GM18870 (cell line): Measurements from ENCODE around the gene CBX4.
"Not testable (repeated sequence)": the region's sequence is repeated elsewhere in the genome, so short reads cannot be mapped to it uniquely, and the experiment has no call there.

ENCODE experiments used
- ATAC-seq: cut with Tn5 transposase; IDR thresholded peaks from one replicate; pipeline ENCODE4 v1.9.1; 2021; ENCODE audit warnings: moderate library complexity; ENCODE audit not compliant: unreplicated experiment

Gene CBX4

DNA sequence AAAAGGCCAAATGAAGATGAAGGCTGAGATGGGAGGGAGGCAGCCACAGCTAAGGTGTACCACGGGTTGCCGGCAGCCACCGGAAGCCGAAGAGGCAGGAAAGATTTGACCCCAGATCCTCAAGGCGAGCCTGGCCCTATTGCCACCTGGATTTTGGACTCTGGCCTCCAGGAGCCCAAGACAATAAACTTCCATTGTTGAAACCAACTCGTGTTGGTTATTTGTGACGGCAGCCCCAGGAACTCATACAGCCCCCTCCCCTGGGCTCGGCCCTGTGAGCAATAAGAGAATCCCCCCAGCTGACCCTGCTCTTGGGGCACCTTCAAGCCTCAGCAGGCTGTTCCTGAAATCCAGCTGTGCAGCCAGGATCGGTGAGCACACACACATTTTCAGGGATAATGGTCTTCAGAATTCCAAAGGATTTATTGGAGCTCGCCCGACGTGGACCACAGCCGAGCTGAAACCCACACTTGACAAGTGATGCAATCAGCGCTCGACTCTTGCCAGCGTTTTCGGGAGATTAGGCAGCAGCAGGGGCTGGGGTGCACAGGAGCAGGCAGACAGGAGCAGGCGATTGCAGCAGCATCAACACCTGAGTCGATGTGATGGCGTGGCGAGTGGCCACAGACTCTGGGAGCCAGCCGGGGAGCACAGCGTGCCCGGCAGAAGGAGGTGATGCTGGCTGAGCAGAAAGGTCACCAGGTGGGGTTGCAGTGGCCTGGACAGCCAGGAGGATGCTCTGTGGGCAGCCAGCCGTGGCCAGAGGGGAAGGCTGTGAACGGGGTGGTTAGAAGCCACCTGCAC is 22.4 kb upstream of the CBX4 start:
- ATAC-seq = no peak

DNA sequence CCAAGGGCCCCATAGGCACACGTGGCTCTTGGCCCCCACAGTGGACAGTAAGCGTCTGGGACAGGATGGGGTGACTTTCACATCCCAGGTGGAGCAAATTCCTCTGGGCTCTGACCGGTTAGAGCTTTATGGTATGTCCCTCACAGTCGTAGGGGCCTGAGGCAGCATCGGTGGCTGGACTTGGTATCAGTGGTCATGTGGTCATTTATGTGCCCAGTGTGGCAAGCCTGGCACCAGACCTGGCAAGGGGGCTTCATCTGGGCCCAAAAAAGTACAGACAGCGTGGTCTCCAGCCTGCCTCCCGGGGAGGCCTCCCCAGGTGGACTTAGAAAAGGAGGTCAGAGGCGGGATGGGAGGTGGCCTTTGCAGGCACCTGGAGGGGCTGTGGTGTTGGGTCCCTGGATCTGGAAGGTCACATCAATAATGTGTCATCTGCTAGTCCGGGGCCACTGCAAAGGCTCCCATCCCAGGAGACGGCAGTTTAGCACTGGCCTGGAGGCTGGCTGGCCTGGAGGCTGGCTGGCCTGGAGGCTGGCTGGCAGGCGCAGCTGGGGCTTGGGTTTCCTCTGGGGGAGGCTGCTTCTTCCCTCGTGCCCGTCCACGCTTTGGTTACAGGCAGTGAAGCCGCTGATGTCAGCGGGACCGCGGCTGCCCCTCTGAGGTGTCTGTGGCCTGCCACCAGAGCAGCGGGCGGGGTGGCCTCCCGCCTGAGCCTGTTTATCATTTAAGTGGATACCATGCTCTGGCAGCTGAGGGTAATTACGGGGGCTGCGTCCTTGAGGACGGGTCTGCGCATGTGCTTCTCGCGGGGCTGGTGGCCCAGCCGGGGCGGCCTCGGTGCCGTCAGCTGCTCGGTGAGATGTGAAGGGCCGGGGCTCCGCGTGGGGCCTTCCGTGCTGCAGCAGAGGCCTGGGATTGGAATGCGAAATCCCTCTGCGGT is 20.7 kb upstream of the CBX4 start:
- ATAC-seq = no peak

DNA sequence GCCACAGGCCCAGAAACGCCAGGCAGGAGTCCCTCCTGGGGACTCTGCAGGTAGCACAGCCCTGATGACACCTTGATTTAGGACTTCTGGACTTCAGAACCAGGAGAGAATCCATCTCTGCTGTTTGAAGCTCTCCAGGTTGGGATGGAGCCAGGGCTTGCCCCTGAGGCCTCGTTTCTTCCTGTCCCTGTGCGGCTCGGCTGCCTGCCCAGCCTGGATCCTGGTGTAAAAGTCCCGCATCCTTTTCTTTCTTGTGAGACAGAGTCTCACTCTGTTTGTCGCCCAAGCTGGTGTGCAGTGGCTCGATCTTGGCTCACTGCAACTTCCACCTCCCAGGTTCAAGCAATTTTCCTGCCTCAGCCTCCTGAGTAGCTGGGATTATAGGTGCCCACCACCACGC is 17.9 kb upstream of the CBX4 start:
- ATAC-seq = no peak

DNA sequence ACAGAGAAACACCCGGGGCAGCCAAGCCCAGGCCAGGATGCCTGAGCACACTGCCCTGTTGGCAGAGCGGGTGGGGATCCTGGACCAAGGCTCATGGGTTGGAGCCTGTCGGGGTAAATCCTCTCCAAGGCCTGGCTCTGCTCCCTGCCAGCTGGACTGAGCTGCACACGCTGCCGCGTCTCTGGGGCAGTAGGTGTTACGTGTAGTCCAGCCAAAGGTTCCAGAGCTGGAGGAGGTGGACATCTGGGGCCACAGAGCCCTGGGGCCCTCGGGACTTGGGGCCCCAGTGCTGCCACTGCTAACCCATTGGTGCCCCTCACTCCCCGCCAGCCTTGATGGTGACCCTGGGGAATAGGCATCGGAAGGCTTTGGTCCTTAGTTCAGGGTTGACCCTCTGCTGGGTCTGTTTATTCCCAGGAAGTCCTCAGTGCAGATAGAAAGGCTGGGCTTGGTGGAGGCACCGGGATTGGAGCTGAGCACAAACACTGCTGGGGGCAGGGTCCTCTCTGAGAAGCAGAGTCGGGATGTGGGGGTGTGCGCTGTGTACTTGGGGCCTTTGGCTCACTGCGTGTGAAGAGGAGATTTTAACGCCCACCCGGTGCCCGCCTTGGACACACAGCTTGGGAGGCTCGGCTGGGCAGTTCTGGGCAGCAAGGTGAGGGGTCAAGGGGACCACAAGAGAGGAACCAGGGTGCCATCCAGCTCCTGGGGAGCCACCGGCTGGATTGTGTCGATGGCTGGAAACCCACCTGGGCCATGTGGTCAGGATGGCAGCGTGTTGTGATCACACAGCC is 16.3 kb upstream of the CBX4 start:
- ATAC-seq = no peak

DNA sequence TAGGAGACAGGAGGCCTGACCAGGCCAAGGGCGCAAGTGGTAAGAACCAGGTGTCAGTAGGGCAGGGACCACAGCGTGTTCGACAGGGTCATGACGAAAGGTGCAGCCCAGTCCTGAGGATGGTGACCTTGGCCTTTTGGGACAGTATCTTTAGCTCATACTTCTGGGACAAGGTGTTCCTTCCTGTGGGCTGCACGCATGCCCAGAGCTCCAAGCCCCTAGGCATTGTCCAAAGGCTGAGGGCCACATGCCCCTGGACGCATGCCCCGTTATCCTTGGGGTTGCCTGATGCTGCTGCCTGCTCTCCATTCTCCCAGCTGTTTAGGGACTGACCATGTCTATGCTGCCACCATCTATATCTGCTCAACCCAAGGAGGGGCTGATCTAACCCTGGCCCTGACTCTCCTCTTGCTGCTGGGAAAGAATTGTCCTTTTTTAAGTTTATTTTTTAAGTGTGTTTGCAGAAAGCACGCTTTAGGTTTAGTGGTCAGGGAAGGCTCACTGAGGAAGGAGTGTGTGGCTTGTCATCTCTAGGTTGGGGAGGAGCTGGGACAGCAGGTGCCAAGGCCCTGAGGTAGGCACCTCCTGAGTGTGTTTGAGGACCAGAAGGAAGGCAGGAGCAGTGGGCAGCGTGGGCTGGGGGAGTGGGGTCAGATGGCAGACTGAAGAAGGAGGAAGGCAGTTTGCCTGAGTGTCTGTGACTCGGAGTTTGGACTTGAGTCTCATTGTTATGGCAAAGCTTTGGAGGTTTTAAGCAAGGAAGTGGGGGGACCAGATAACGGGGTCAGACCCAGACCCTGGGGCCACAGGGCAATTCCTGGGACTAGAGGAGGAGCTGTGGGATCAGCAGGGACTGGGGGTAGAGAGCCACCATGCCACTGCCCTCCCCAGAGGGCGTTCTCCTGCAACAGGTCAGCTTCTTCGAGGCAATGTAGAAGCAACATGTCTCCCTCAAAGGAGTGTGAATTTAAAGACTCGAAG is 15.1 kb upstream of the CBX4 start:
- no peak for ATAC-seq

DNA sequence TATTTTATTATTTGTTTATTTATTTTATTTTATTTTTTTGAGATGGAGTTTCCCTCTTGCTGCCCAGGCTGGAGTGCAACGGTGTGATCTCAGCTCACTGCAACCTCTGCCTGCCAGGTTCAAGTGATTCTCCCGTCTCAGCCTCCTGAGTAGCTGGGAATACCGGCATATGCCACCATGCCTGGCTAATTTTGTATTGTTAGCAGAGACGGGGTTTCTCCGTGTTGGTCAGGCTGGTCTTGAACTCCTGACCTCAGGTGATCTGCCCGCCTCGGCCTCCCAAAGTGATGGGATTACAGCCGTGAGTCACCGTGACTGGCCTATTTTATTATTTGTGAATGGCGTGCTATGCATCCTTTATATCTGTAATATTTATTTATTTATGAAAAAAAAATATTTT is 13.9 kb upstream of the CBX4 start:
- not testable (repeated sequence) for ATAC-seq

DNA sequence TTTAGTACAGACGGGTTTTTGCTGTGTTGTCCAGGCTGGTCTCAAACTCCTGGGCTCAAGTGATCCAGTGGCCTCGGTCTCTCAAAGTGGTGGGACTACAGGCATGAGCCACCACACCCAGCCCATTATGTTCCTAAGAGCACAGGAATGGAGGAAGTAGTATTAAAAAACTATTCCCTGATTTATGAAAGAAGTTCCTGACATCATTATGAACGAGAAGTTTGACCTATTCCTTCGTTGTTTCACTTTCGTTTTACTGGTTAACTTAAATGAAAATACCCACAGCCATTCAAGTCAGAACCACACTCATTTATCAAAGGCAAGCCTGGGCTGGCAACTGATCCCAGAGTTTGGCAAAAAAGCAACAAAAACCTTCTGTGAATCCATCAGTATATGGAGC is 13.5 kb upstream of the CBX4 start:
- ATAC-seq = no peak

DNA sequence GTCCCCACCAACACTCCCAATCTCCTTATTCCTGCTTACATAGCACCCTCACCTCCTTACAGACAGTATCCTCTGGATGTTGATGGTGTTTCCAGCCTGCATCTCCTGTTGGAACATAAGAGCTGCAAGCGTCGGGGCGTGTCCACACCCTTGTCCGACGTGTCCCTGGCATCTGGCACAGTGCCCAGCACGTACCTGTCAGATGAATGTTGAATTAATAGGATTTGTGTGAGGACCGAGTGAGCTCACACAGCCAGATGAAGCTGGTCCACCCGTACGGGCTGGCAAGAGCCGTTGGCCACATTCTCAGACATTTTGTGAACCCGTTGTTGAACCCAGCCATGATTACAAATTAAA is 12.2 kb upstream of the CBX4 start:
- ATAC-seq = no peak

DNA sequence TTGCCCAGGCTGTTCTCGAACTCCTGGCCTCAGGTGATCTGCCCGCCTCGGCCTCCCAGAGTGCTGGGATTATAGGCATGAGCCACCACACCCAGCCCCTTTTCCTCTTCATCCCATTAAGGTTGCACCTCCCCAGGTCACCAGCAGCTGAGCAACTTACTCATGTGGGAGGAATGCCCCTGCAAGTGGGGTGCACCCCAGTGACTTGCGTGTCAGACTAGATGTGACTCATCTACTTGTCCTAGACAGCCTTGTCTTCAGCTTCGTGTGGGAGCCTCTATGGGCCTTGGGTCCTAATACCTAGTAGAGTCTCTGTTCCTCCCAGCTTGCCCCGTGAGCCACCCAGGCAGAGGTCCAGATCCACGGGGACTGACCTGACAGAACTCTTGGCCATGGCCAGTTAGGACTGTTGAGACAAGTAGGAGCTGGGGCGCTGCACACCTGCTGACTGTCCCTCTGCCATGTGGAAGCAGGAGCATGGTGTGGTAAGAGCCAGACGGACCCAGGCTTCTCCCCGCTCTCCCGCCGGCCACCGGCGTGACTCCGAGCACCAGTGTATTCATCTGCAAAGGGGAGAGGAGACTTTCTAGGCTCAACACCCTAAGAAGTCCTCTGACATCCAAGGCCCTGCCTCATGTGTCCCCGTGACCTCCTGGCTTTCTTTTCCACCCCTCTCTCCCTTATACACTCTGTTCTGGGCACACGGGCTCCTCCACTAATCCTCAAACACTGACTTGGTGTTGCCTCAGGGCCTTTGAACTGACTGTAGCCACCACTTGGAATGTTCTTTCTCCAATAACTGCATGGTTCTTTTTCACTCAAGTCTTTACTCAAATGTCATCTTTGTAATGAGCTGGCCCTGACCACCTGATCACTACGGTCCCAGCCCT is 11.6 kb upstream of the CBX4 start:
- ATAC-seq = no peak

DNA sequence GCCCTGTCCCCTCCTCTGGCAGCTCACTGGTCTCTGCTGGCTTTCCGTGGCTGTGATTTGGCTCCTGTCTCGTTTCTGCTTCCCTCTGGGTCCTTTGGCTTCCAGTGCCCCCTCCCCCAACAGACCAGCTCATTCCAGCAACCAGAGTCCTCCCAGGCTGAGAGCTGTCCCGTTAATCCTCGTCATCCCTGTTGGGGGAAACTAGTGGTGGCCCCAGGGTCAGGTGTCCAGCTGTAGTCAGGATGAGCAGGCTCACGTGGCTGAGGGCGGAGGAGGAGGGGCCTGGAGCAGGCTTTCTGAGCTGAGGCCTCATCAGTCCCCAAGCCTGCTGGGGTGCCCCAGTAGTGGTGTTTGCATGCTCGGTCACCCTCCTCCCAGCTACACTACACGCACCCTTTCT is 10.7 kb upstream of the CBX4 start:
- ATAC-seq = no peak

DNA sequence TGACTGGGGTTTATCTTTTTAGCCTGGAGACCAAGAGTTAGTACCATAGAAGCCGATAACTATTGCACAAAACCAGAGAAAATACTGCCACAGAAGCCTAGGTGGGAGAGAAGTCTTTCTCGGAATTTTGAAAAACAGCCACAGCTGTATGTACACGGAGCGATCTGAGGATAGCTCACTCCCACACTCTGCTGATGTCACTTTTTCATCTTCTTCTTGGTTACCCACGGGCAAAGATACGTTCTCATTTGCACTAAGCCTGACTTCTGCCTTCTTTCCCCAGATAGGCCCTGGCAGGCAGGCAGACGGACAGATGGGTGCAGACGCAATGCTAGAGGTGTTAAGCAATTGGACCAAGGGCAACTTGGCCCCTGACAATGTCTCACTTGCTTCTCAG is 9.1 kb upstream of the CBX4 start:
- ATAC-seq = no peak

DNA sequence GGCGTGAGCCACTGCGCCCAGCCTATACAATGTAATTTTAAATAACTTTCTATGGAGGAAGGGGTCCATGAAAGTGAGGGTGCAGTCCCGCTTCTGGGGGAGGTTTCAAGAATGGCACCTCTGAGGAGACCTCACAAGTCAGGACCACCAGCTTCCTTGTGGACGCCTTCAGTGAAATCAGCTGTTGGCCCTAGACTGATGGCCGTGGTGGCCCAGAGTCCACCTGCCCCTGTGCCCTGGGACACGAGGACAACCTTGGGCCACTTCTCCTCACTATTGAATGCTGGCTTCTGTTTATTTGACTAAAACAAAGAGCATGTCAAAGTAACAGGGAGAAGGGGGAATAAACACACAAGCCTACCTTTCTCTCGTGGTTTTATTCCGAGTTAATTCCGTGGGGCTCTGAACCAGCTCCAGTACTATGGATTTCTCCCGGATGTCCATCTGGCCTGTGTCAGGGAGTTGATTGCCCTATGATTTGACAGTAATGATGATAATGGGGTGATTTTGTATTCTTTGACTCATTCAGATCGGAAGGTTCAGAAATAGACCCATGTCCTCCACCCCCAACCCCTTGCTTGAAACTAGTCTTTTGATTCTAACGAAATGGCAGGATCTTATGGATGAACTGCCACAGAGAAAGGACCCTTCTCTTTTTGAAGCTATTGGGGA is 8.6 kb upstream of the CBX4 start:
- no peak for ATAC-seq

DNA sequence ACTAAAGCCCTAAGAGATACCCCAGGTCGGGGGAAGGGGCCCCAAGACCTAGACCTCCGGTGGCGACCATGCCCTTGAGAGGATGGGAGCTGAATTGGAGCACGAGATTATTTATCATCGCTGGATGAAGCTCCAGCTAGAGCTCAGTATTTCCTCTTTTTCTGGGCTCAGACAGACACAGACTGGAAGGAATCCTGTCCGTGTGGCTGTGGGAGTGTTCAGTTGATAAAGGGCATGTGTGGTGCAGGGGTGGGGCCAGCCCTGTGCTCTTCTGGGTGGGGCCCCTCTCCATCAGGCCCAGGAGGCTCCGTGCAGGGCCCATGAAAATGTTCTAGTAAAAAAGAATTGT is 6.3 kb upstream of the CBX4 start:
- no peak for ATAC-seq

DNA sequence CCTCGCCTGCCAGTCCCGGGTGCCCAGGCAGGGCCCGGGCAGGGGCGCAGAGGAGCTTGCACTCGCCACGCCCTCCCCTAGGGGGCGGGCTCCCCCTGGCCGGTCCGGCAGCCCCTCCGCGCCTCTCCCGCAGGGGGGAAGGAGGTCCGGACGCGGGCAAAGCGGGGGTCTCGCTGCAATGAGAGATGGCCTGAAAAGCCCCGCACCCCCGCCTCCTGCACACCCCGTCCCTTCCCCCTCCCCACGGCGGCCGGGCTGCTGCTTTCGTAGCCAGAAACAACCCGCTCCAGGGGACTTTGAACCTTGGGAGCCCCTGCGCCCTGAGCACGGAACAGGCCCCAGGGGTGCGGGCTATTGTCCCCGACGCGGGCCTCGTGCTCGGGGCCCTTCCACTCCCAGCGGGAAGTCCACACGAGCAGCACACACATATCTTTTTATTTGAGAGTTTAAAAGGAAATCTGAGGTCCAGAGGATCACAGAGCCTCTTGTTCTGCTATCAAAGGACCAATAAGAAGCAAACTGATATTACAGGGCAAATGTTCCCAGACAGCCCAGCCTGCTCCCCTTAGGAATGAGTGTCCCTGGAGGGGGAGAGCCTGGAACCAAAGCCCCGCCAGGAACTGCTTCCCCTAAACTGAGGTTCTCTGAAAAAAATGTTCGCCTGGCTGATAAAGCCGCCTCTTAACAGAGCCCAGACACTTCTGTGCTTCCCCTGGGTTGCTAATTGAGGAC is 5.8 kb upstream of the CBX4 start:
- ATAC-seq = no peak

DNA sequence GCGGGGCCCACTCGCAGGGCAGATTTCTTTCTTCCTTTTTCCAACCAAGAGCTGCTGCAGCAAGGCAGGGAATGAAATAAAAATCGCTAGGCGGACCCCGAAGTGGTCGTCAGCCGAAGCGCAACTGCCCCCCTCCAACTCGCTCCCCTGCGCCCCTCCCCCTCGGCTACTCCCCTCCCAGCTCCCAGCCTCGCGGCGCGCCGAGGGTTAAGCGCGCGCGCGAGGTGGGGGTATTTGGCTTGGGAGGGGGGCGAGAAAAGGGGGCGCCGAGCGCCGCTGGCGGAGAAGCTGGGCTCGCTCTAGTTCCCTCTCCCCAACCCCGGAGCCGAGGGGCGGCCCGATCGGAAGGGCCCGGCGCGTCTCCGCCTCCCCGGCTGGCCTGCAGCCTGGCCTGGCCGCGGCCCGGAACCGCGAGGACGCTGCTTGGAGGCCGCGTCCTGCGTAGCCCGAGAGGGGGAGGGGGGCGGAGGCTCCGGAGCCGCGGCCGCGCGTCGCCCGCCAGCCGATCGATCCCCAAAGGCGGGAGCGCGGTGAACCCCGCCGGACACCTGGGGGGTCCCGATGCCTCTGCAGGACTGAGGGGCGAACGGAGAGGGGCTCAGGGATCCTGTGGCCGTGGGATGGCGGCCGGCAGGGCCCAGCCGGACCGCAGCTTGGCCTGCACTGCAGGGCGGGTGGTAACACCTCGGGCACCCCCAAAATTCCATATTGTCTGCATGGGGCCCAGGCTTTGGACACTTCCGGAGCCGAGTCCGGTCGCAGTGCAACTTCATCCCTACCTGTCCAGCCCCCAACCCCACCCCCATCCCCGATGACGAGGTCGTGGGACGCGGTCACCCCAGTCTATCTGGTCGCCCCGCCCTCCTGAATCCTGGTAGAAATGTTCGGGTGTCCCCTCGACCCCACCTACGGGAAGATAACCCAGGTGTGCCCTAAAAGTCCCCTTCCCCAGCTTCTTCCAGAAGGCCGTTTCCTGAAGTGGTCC is 4.9 kb upstream of the CBX4 start:
- ATAC-seq = no peak

DNA sequence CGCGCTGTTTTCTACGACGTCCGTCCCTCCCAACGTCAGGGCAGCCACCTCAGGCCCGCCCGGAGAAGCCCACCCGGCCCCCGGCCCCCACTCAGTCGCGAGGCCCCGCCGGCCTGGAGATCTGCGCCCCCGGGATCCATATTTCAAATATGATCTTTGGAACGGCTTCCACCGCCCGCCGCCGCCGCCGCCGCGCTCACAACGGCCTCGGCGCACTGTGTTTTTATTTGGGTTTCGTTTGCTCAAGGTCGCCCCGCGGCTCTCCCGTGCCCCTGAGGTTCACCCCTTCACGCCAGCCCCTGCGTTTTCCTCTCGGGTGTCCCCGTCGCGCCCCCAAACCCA is 4.2 kb upstream of the CBX4 start:
- no peak for ATAC-seq
